GM10266 (cell line): ENCODE measurements around the gene PRRG2.
A peak's percentile ranks its signal among the peaks of the same experiment; 100 is the strongest.

Source experiments
- DNase-seq: peaks from one replicate; pipeline ENCODE4 v3.0.0; 2012; ENCODE audit errors: extremely low spot score
- TF ChIP-seq, protein P1 (sequence below): IDR thresholded peaks from 2 replicates; pipeline ENCODE4 v1.5.1; 2012; ENCODE audit warnings: mild to moderate bottlenecking, low read depth; ENCODE audit not compliant: control insufficient read depth, insufficient read depth; ENCODE audit errors: missing control alignments

The PRRG2 gene

DNA sequence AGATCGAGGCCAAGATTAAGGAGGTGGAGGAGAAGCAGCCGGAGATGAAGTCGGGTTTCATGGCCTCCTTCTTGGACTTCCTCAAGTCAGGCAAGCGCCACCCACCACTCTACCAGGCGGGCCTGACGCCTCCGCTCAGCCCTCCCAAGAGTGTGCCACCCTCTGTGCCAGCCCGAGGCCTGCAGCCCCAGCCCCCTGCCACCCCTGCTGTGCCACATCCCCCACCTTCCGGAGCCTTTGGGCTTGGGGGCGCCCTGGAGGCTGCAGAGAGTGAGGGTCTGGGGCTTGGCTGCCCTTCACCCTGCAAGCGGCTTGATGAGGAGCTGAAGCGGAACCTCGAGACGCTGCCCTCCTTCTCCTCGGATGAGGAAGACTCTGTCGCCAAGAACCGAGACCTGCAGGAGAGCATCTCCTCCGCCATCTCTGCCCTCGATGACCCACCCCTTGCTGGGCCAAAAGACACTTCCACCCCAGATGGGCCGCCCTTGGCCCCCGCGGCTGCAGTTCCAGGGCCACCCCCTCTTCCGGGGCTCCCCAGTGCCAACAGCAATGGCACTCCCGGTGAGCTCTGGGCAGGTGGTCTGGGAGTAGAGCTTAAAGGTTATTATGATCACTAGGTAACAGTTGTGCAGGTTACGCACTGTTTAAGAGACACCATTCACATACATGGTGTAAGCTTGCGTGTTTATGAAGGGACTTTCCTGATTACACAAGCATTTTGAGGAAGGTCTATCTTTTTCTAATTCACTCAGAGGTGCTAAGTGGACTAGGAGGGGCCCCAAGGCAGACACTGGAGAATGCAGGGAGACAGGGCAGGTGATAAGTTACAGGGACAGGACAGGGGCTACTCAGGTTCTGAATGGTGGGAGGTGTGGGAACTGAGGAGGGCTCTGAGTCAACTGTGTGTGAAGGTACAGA lies 18.5 kb downstream of the PRRG2 start:
- peak; percentile 47 for DNase-seq
- TF ChIP-seq, protein P1, sequence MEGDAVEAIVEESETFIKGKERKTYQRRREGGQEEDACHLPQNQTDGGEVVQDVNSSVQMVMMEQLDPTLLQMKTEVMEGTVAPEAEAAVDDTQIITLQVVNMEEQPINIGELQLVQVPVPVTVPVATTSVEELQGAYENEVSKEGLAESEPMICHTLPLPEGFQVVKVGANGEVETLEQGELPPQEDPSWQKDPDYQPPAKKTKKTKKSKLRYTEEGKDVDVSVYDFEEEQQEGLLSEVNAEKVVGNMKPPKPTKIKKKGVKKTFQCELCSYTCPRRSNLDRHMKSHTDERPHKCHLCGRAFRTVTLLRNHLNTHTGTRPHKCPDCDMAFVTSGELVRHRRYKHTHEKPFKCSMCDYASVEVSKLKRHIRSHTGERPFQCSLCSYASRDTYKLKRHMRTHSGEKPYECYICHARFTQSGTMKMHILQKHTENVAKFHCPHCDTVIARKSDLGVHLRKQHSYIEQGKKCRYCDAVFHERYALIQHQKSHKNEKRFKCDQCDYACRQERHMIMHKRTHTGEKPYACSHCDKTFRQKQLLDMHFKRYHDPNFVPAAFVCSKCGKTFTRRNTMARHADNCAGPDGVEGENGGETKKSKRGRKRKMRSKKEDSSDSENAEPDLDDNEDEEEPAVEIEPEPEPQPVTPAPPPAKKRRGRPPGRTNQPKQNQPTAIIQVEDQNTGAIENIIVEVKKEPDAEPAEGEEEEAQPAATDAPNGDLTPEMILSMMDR: no peak

DNA sequence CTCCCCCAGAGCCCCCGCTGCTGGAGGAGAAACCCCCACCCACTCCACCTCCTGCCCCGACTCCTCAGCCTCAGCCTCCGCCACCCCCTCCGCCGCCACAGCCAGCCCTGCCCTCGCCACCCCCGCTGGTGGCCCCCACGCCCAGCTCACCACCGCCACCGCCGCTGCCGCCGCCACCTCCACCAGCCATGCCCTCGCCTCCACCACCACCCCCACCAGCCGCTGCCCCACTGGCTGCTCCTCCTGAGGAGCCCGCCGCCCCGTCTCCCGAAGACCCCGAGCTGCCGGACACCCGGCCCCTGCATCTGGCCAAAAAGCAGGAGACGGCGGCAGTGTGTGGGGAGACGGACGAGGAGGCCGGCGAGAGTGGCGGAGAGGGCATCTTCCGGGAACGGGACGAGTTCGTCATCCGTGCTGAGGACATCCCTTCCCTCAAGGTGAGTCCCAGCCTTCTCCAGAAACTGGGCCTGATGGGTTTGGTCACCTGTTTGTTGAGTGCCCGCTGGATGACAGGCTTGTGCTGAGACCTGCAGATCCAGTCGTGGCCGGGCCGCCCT lies 20.4 kb downstream of the PRRG2 start:
- no peak for DNase-seq
- TF ChIP-seq, protein P1: no peak

DNA sequence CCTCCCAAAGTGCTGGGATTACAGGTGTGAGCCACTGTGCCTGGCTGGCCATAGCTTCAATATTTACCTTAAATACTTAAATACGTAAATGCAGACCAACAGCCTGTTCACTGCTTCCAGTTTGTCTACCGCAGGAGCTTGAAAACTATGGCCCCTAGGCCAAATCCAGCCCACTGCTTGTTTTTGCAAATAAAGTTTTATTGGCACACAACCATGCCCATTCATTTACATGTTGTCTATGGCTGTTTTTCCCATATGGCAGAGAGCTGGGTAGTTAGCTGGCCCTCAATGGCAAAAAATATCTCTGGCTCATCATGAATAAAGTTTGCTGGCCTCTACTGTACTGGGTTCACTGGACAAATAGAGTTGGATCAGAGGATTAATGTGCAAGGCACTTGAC lies 21.7 kb downstream of the PRRG2 start:
- TF ChIP-seq, protein P1: no peak
- DNase-seq: no peak

DNA sequence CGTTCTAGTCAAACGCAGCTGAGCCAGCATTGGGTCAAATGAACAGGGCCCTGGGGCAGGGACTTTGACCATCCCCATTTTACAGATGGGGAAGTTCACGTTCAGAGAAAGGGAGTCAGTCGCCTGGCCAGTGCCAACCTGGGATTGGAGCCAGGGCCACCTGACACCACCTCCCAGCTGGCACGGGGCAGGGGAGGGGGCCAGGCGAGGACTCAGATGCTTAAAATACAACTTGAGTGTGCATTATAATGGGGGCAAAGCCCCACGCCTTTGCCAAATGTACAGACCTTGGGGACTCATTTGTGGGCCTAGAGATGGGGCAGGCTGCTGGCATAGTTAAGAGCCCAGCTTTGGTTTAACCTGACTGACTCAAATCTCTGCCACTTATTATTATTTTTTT lies 24.5 kb downstream of the PRRG2 start:
- DNase-seq: no peak
- TF ChIP-seq, protein P1: no peak

DNA sequence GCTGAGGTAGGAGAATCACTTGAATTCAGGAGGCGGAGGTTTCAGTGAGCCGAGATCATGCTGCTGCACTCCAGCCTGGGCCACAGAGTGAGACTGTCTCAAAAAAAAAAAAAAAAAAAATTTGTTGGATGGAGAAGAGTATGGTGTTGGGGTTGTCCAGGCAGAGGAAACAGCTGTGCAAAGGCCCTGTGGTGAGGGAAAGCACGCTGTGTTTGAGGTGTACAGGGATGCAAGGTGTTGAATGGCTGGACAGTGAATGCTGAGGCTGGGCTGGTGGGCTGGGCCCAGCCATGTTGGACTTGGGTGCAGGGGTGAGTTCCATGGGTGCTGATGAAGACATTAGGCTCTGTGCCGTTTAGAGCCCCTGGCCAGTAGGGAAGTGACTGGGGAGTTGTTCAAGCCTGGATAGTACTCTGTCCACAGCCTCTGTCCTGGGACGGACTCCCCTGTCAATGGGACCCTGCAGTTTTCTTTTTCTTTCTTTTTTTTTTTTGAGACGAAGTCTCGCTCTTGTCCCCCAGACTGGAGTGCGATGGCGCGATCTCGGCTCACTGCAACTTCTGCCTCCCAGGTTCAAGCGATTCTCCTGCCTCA lies 28.5 kb downstream of the PRRG2 start:
- no peak for DNase-seq
- TF ChIP-seq, protein P1: no peak

DNA sequence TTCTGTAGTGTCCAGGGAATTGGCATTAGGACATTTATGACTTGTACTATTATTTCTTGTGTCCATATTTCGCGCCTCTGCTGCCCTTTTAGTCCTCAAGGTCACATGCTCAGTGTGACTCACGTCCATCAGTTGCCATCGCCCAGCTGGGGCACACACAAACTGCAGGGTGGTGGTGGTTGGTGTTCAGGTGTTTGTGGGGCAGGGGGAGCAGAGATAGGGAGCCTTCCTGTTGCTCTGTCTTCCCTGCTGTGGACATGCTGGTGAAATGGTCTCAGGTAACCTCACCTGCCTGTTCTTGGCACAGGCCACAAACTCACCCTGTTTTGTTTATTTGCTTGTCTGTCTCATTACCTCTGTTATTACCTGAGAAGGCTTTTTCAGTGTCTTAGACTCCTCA lies 32.3 kb downstream of the PRRG2 start:
- no peak for DNase-seq
- TF ChIP-seq, protein P1: no peak
